GM23338 (cell line): Measurements from ENCODE around the gene PPP1R13L.

Experiments
- CREB1 ChIP-seq: fragments of 250-450 bp; sonication (Bioruptor Pico); IDR thresholded peaks from 2 replicates; pipeline ENCODE4 v1.5.0; 2020; ENCODE audit warnings: low read depth, mild to moderate bottlenecking, moderate library complexity
- CTCF ChIP-seq, 2 experiments: fragments of 200-600 bp in 1 of 2; sonication (generic) in 1 of 2; conservative IDR thresholded peaks; 2 replicates each; pipeline versions ENCODE4 v1.5.1 to v1.6.1; 2016 to 2017; ENCODE audit warnings: antibody characterized with exemption in 2 of 2, low read depth in 2 of 2, mild to moderate bottlenecking in 2 of 2, moderate library complexity in 1 of 2
- EZH2 ChIP-seq: fragments of 200-600 bp; sonication (generic); IDR thresholded peaks from one replicate; pipeline ENCODE4 v1.8.0; 2017; ENCODE audit warnings: antibody characterized with exemption, mild to moderate bottlenecking, low read depth; ENCODE audit not compliant: unreplicated experiment
- EZH2phosphoT487 ChIP-seq: fragments of 200-600 bp; sonication (generic); IDR thresholded peaks from one replicate; pipeline ENCODE4 v1.8.1; 2018; ENCODE audit warnings: antibody characterized with exemption; ENCODE audit not compliant: unreplicated experiment
- JUNB ChIP-seq: IDR thresholded peaks from one replicate; pipeline ENCODE4 v1.6.1; 2016; ENCODE audit warnings: antibody characterized with exemption; ENCODE audit not compliant: unreplicated experiment
- POLR2AphosphoS5 ChIP-seq: IDR thresholded peaks from 2 replicates; pipeline ENCODE4 v1.6.1; 2016; ENCODE audit warnings: antibody characterized with exemption, low read depth

- TF ChIP-seq CTCF (conservative IDR thresholded peaks at IDR 0.05; ENCODE audit: low read depth in 2 of 2): no peak
- no peak for TF ChIP-seq EZH2
- no peak for TF ChIP-seq JUNB
- no peak for TF ChIP-seq EZH2phosphoT487
- no peak for TF ChIP-seq CREB1 (CRISPR knock-in tag)
- TF ChIP-seq POLR2AphosphoS5: no peak
Observed at GRCh38 chr19:45401815-45402214, 3.1 kb downstream of the PPP1R13L start.
